PC-9 (cell line): Measurements from ENCODE around the gene OPTC. TPM values are rescaled to one million over a fixed set of nuclear protein-coding genes. Genes with fewer than 3 reads are reported as not detected.

ENCODE experiments used
- BruUV-seq: library from RNA; stranded (reverse); fragments of 400-500 nt; replicated peaks from 2 replicates; lab custom pipeline; 2021; lab: Mats Ljungman, UMichigan
- CTCF ChIA-PET: fragments of 300-600 bp; sonication (Branson Sonifier 250); formaldehyde crosslinking; loops from one replicate; lab custom pipeline; 2022; ENCODE audit warnings: antibody characterized with exemption; lab: Charles Lee
- POLR2A ChIA-PET: fragments of 300-600 bp; sonication (Branson Sonifier 250); formaldehyde crosslinking; loops from one replicate; lab custom pipeline; 2022; ENCODE audit warnings: antibody characterized with exemption; ENCODE audit not compliant: unreplicated experiment; lab: Charles Lee
- DNase-seq, 2 experiments: peaks; one replicate each; pipeline versions ENCODE4 v3.0.0 to v3.0.0-alpha.2; 2015 to 2022; ENCODE audit warnings: mixed read lengths in 1 of 2
- H2AFZ ChIP-seq: fragments of 200-600 bp; sonication (generic); 2 replicates; pipeline ENCODE4 v1.8.1; 2017; ENCODE audit warnings: antibody characterized with exemption
- H3F3A ChIP-seq: fragments of 200-600 bp; sonication (generic); 2 replicates; pipeline ENCODE4 v1.8.1; 2017; ENCODE audit warnings: antibody characterized with exemption, mild to moderate bottlenecking, low read depth; ENCODE audit not compliant: insufficient read depth
- H3K27ac ChIP-seq: fragments of 200-600 bp; sonication (generic); 2 replicates; pipeline ENCODE4 v1.6.1; 2016; ENCODE audit warnings: mixed run types
- H3K27me3 ChIP-seq: fragments of 200-600 bp; sonication (generic); 2 replicates; pipeline ENCODE4 v1.6.1; 2016; ENCODE audit warnings: low read depth, mixed run types; ENCODE audit not compliant: insufficient read depth
- H3K36me3 ChIP-seq: fragments of 200-600 bp; sonication (generic); 2 replicates; pipeline ENCODE4 v1.6.1; 2016; ENCODE audit warnings: low read depth, mixed run types
- H3K4me1 ChIP-seq: fragments of 200-600 bp; sonication (generic); replicated peaks from 2 replicates; pipeline ENCODE4 v1.6.1; 2016; ENCODE audit warnings: mixed run types; ENCODE audit not compliant: insufficient read depth
- H3K4me2 ChIP-seq: fragments of 200-600 bp; sonication (generic); 2 replicates; pipeline ENCODE4 v1.6.1; 2017; ENCODE audit warnings: mixed run types
- H3K4me3 ChIP-seq: fragments of 200-600 bp; sonication (generic); 2 replicates; pipeline ENCODE4 v1.6.1; 2016; ENCODE audit warnings: mixed run types
- H3K79me2 ChIP-seq: fragments of 200-600 bp; sonication (generic); 2 replicates; pipeline ENCODE4 v1.6.1; 2017; ENCODE audit warnings: low read depth, mixed run types
- H3K9me2 ChIP-seq: fragments of 200-600 bp; sonication (generic); 2 replicates; pipeline ENCODE4 v1.8.1; 2017; ENCODE audit warnings: mild to moderate bottlenecking; ENCODE audit not compliant: insufficient read depth
- H3K9me3 ChIP-seq: fragments of 200-600 bp; sonication (generic); 2 replicates; pipeline ENCODE4 v1.8.1; 2016; ENCODE audit warnings: low read depth; ENCODE audit not compliant: insufficient read depth
- H4K20me1 ChIP-seq: fragments of 200-600 bp; sonication (generic); 2 replicates; pipeline ENCODE4 v1.8.1; 2017; ENCODE audit not compliant: insufficient read depth
- EZH2 ChIP-seq: fragments of 200-600 bp; sonication (generic); IDR thresholded peaks from 2 replicates; pipeline ENCODE4 v1.8.0; 2017; ENCODE audit warnings: antibody characterized with exemption, low read depth
- intact Hi-C: fragments of 100-400 bp; cut with micrococcal nuclease; formaldehyde crosslinking; loops from one replicate; pipeline ENCODE4 v1.10.0; 2022; ENCODE audit not compliant: unreplicated experiment
- total RNA-seq: library from RNA; stranded (reverse); gene quantifications from 2 replicates; pipeline ENCODE4 v1.2.3, GENCODE V29; 2021
- TF ChIP-seq, protein P1 (sequence below): fragments of 200-600 bp; sonication (generic); conservative IDR thresholded peaks from 2 replicates; pipeline ENCODE4 v1.6.1; 2017; ENCODE audit warnings: mixed run types, antibody characterized with exemption, mild to moderate bottlenecking, moderate library complexity

OPTC gene
- total RNA-seq, 1 experiment from 2014 or later: not detected

DNA sequence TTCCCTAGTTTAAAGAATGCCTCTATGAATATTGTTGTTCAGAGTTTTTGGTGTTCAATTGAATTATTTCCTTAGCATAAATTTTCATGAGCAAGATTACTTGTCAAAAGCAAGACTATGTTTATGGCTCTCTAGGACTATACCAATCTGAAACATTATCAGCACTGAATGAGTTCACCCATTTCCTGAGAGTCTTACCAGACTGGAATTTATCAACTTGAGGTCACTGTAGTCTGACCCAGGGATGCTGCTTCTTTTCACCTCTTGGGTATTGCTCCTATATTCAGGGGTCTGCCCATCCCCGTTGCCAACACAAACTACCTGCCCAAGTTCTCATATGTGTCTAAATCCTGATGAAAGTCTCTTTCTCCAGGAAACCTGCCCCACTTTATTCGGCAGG is 42.6 kb downstream of the OPTC start:
- ChIA-PET CTCF (no interaction called here), POLR2A (no interaction called here)
- intact Hi-C loops: loop anchor here (5.0 kb wide), 1 partner anchor 91 kb away; the partner anchor contains the start of gene ATP2B4

DNA sequence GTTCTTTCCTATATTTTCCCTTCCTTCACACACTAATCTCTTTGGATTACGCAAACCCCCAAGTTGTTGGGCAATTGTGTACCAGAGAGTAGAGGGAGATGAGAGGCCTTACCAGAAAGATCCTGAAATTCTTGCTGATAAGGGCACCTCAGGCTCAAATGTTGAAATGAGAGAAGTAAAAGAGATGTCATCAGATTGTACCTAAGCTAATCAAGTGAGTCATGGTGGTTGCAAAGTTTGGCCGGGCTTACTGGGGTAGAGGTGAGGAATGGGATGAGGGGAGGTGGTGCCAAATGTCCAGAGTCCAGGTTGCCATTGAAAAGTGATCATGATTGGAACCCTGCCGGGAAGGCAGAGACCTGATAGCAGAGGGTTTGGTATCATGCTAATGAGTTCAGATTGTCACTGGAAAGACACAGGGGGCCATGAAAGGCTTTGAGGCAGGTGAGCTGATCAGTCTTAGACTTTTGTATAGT is 43.1 kb downstream of the OPTC start:
- BruUV-seq: no TSS peak
- Histone ChIP-seq H3K4me2 (peak overlapping the region; percentile 66), H3K9me3 (no peaks in the 10 kb centered on the region), H3K9me2 (no peaks in the 10 kb centered on the region), H2AFZ (no peak overlapping the region), H3K27ac (peak overlapping the region; percentile 93), H3K4me1 (peaks cover 69% of the 10 kb centered on the region), H3K79me2 (no peaks in the 10 kb centered on the region), H3K36me3 (no peaks in the 10 kb centered on the region), H4K20me1 (no peaks in the 10 kb centered on the region), H3K4me3 (peak overlapping the region; percentile 17; the same call in 1 of the 2 replicates), H3F3A (peaks cover 61% of the 10 kb centered on the region), H3K27me3 (no peaks in the 10 kb centered on the region)
- DNase-seq: peak; percentile 74 to 99
- ChIA-PET POLR2A (no interaction called here), CTCF (interaction anchor here (1.3 kb wide), 1 partner anchor 156 kb away, joined by 4 read pairs; no protein-coding TSS in a partner anchor)
- no peak for TF ChIP-seq EZH2
- TF ChIP-seq, protein P1, sequence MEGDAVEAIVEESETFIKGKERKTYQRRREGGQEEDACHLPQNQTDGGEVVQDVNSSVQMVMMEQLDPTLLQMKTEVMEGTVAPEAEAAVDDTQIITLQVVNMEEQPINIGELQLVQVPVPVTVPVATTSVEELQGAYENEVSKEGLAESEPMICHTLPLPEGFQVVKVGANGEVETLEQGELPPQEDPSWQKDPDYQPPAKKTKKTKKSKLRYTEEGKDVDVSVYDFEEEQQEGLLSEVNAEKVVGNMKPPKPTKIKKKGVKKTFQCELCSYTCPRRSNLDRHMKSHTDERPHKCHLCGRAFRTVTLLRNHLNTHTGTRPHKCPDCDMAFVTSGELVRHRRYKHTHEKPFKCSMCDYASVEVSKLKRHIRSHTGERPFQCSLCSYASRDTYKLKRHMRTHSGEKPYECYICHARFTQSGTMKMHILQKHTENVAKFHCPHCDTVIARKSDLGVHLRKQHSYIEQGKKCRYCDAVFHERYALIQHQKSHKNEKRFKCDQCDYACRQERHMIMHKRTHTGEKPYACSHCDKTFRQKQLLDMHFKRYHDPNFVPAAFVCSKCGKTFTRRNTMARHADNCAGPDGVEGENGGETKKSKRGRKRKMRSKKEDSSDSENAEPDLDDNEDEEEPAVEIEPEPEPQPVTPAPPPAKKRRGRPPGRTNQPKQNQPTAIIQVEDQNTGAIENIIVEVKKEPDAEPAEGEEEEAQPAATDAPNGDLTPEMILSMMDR: no peak
- intact Hi-C loops: loop anchor here (1.0 to 5.0 kb wide), 3 partner anchors 21 to 90 kb away; partner anchors contain the start of gene ATP2B4

More for the DNA sequence above, 42.6 kb downstream of the OPTC start:
- no peaks in the 10 kb centered on the region for H3K9me3 ChIP-seq
- TSS peak; percentile 59 for BruUV-seq
- peak overlapping the region; percentile 93 for H3K27ac ChIP-seq
- TF ChIP-seq, protein P1: no peak
- peak overlapping the region; percentile 17; the same call in 1 of the 2 replicates for H3K4me3 ChIP-seq
- H3K4me1 ChIP-seq: peaks cover 69% of the 10 kb centered on the region
- no peaks in the 10 kb centered on the region for H3K27me3 ChIP-seq
- no peaks in the 10 kb centered on the region for H3K36me3 ChIP-seq
- H3K9me2 ChIP-seq: no peaks in the 10 kb centered on the region
- H3K79me2 ChIP-seq: no peaks in the 10 kb centered on the region
- peak overlapping the region; percentile 66 for H3K4me2 ChIP-seq
- H2AFZ ChIP-seq: no peak overlapping the region
- H3F3A ChIP-seq: peaks cover 61% of the 10 kb centered on the region
- no peak for DNase-seq
- H4K20me1 ChIP-seq: no peaks in the 10 kb centered on the region

DNA sequence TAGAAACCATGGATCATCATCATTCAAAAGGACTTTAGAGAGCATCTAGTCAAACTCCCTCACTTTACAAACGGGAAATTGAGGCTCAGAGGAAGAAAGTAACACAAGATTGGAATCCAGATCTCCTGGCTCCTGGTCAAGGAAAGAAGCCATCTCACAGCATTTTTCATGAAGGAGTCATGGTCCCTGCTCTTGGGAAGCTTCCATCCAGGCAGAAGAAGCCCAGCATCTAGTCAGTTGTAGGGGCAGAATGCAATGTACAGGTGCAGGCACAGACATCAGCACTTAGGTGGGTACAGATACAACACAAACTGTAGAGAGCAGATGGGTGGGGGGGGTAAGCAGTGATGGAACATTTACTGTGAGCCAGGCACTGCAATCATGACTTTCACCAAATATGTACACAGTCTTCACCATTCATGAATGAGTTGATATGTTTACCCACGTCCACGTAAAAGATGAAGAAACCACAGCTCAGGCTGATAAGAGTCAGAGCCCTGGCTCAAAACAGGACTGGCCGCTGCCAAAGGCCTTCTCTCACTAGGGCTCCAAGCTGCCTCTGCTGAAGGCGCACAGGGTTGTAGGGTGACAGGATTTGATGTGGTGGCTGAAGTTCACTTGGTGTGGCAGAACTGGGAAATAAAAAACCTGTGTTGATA is 44.0 kb downstream of the OPTC start:
- Histone ChIP-seq H3K9me3 (no peaks in the 10 kb centered on the region), H2AFZ (no peak overlapping the region), H3K4me2 (peak overlapping the region; percentile 66), H3K4me3 (no peak overlapping the region), H3K27ac (peak overlapping the region; percentile 93), H3K27me3 (no peaks in the 10 kb centered on the region), H3K36me3 (no peaks in the 10 kb centered on the region), H3K79me2 (no peaks in the 10 kb centered on the region), H3F3A (peaks cover 61% of the 10 kb centered on the region), H3K9me2 (no peaks in the 10 kb centered on the region), H3K4me1 (peaks cover 69% of the 10 kb centered on the region), H4K20me1 (no peaks in the 10 kb centered on the region)
- ChIA-PET POLR2A (interaction anchor here (0.5 to 0.7 kb wide), 4 partner anchors 11 to 661 kb away, joined by 3 to 28 read pairs (median 13); no protein-coding TSS in a partner anchor), CTCF (interaction anchor here (1.3 kb wide), 1 partner anchor 155 kb away, joined by 4 read pairs; no protein-coding TSS in a partner anchor)
- BruUV-seq: no TSS peak
- peak; percentile 52 to 94 for DNase-seq
- TF ChIP-seq, protein P1: no peak
- no peak for TF ChIP-seq EZH2
- intact Hi-C loops: loop anchor here (1.0 to 5.0 kb wide), 3 partner anchors 20 to 89 kb away; partner anchors contain the start of gene ATP2B4
